Muscle layer of duodenum (tissue), 2 donors: ENCODE results near the gene KRTAP10-5.
"Not testable (repeated sequence)": the region's sequence is repeated elsewhere in the genome, so short reads cannot be mapped to it uniquely, and the experiment has no call there.

Experiments used
- H3K27ac ChIP-seq: one replicate; pipeline ENCODE4 v1.7.0; 2013; ENCODE audit warnings: mild to moderate bottlenecking, low read length
- H3K27me3 ChIP-seq: one replicate; pipeline ENCODE4 v1.7.0; 2013; ENCODE audit warnings: low read depth, mild to moderate bottlenecking, control low read depth, low read length
- H3K36me3 ChIP-seq, 2 donors: one replicate each; pipeline ENCODE4 v1.7.0; 2013; ENCODE audit warnings: low read length in 2 of 2, control low read depth in 1 of 2, mild to moderate bottlenecking in 1 of 2; ENCODE audit not compliant: insufficient read depth in 2 of 2, control insufficient read depth in 1 of 2
- H3K4me1 ChIP-seq, 2 donors: one replicate each; pipeline ENCODE4 v1.7.0; 2013; ENCODE audit warnings: low read length in 2 of 2, mild to moderate bottlenecking in 2 of 2, control low read depth in 1 of 2, moderate library complexity in 1 of 2; ENCODE audit not compliant: insufficient read depth in 2 of 2, control insufficient read depth in 1 of 2
- H3K4me3 ChIP-seq, 2 donors: one replicate each; pipeline ENCODE4 v1.7.0; 2013; ENCODE audit warnings: low read length in 2 of 2, low read depth in 1 of 2, mild to moderate bottlenecking in 1 of 2
- H3K9me3 ChIP-seq, 2 donors: one replicate each; pipeline ENCODE4 v1.7.0; 2013; ENCODE audit warnings: low read length in 2 of 2, control low read depth in 1 of 2, mild to moderate bottlenecking in 1 of 2; ENCODE audit not compliant: control insufficient read depth in 1 of 2
- donor health status: healthy.

Gene KRTAP10-5

GRCh38 chr21:44566403-44566802 is 14.0 kb downstream of the KRTAP10-5 start:
- H3K27me3 ChIP-seq = no peaks in the 10 kb centered on the region
- no peak overlapping the region for H3K27ac ChIP-seq
- peaks cover 4 to 12% of the 10 kb centered on the region in 2 donors for H3K9me3 ChIP-seq
- no peaks in the 10 kb centered on the region for H3K36me3 ChIP-seq
- no peaks in the 10 kb centered on the region for H3K4me1 ChIP-seq
- H3K4me3 ChIP-seq = no peak overlapping the region

DNA sequence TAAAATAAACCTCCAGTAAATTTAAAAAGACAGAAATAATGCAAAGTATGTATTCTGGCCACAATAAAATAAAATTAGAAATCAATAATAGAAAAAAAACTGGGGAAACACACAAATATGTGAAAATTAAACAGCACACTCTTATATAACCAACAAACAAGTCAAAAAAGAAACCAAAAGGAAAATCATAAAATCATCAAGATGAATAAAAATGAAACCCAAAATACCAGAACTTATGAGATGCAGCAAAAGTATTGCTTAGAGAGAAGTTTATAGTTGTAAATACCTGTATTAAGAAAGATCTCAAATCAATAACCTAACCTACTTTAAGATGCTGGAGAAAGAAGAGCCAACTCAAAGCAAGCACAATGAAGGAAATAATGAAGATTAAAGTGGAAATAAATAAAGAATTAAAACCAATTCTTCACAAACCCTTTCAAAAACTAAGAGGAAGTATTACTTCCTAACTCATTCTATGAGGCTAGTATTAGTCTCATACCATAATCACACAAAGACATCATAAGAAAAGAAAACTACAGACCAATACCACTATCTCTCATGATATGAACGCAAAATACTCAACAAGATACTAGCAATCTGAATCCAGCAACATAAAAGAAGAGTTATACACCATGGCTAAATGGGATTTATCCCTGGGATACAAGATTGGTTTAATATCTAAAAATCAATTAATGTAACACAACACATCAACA is 15.4 kb downstream of the KRTAP10-5 start:
- H3K4me1 ChIP-seq = no peaks in the 10 kb centered on the region
- H3K9me3 ChIP-seq = peaks cover 0 to 4% of the 10 kb centered on the region in 2 donors
- H3K4me3 ChIP-seq = no peak overlapping the region
- H3K36me3 ChIP-seq = no peaks in the 10 kb centered on the region
- no peaks in the 10 kb centered on the region for H3K27me3 ChIP-seq
- no peak overlapping the region for H3K27ac ChIP-seq

- H3K36me3 ChIP-seq = no peaks in the 10 kb centered on the region
- H3K4me1 ChIP-seq = no peaks in the 10 kb centered on the region
- no peak overlapping the region for H3K27ac ChIP-seq
- H3K9me3 ChIP-seq = peaks cover 0 to 4% of the 10 kb centered on the region in 2 donors
- no peaks in the 10 kb centered on the region for H3K27me3 ChIP-seq
- no peak overlapping the region for H3K4me3 ChIP-seq
These were observed 16.3 kb downstream of the KRTAP10-5 start for GRCh38 chr21:44564099-44564498.

DNA sequence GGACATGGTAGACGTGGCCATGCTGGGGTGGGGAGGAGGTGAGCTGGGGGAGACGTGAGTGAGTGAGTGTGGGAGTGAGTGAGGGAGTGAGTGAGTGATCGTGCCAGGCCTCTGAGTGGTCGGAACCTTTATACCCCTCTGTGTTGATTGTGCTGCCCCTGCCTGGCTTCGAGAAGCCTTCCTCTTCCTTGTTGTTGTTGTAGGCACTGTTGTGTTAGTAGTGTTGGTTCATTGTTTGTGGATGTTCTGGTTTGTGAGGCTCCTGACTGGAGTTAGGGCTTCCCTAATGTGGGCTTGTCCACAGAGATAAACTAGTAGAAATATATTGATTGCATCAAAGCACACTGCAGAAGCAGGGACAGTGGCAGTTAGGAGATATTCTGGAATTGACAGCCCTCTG is 21.7 kb downstream of the KRTAP10-5 start, which contains the start of gene KRTAP10-3:
Gene KRTAP10-3, minus strand, starts transcription at position 101 of the 400 bp plus-strand sequence. Its CDS starts 80 bp downstream, at position 21.
- no peaks in the 10 kb centered on the region for H3K4me1 ChIP-seq
- H3K36me3 ChIP-seq = no peaks in the 10 kb centered on the region
- no peaks in the 10 kb centered on the region for H3K27me3 ChIP-seq
- H3K9me3 ChIP-seq = peaks cover 0 to 8% of the 10 kb centered on the region in 2 donors
- no peak within 1 kb of the TSS for H3K27ac ChIP-seq
- H3K4me3 ChIP-seq = no peak within 1 kb of the TSS

- H3K9me3 ChIP-seq, H3K27me3 ChIP-seq, H3K4me3 ChIP-seq, H3K36me3 ChIP-seq, H3K4me1 ChIP-seq, H3K27ac ChIP-seq: not testable (repeated sequence)
These were observed 22.1 kb downstream of the KRTAP10-5 start for GRCh38 chr21:44558329-44558675.

- no peaks in the 10 kb centered on the region for H3K36me3 ChIP-seq
- H3K4me1 ChIP-seq = no peaks in the 10 kb centered on the region
- no peak overlapping the region for H3K4me3 ChIP-seq
- H3K27me3 ChIP-seq = no peaks in the 10 kb centered on the region
- H3K27ac ChIP-seq = no peak overlapping the region
- peaks cover 0 to 7% of the 10 kb centered on the region in 2 donors for H3K9me3 ChIP-seq
These were observed 22.7 kb downstream of the KRTAP10-5 start for GRCh38 chr21:44557491-44558328.

DNA sequence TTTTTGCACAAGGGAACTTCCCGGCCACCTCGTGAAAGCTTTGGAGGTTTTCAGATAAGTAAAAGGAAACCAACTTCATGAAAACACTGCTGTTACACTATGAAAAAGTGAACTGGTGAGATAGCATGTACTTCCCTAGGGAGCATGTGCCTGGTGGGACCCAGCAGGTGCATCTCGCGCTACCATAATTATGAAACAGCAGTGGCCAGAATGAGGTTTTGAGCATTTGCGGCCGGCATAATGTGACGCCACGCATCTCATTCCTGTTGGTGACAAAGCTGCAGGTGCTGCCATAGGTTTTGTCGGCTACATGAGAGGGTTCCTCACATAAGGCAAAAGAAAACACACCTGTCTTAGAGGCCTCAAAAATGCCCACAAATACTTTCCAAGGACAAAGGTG is 23.5 kb downstream of the KRTAP10-5 start:
- H3K27me3 ChIP-seq = no peaks in the 10 kb centered on the region
- no peak overlapping the region for H3K27ac ChIP-seq
- H3K4me1 ChIP-seq = no peaks in the 10 kb centered on the region
- H3K4me3 ChIP-seq = no peak overlapping the region
- peaks cover 0 to 4% of the 10 kb centered on the region in 2 donors for H3K9me3 ChIP-seq
- no peaks in the 10 kb centered on the region for H3K36me3 ChIP-seq

DNA sequence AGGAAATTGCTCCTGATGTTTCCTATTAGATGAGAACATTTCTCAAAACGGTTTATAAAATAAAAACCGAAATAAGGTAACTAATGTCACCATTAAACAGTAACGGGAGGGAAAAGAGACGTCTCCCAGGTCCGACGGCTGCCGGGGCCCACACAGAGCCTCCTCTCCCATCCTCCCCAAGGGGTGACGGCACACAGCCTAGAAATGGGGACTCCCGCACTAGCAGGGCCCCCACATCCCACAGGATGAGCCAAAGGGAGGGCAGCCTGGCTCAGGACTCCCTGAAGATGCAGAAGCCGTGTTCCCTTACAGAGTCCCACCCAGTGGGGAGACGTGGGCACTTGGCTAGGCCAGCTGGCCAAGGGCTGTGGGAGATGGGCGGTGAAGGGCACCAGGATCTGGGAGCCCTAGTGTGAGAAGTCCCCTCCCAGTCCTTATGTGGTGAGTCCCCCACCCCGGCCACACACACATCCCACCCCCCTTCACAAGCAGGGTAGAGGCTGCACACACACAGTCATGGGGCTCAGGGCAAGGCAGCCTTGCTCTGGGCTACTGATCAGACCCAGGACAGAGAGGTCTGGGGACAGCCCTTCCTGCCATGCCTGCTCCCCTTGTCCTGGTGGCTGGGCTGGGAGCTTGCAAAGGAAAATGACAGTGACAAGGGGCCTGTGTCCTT is 25.1 kb downstream of the KRTAP10-5 start:
- Histone ChIP-seq H3K4me1 (no peaks in the 10 kb centered on the region), H3K4me3 (no peak overlapping the region), H3K27ac (no peak overlapping the region), H3K27me3 (no peaks in the 10 kb centered on the region), H3K36me3 (no peaks in the 10 kb centered on the region), H3K9me3 (peaks cover 0 to 4% of the 10 kb centered on the region in 2 donors)

GRCh38 chr21:44552681-44553080 is 27.7 kb downstream of the KRTAP10-5 start:
- Histone ChIP-seq H3K4me3 (no peak overlapping the region), H3K36me3 (no peaks in the 10 kb centered on the region), H3K27me3 (no peaks in the 10 kb centered on the region), H3K9me3 (peaks cover 0 to 4% of the 10 kb centered on the region in 2 donors), H3K27ac (no peak overlapping the region), H3K4me1 (peaks cover 4 to 7% of the 10 kb centered on the region in 2 donors)

- Histone ChIP-seq H3K27me3 (no peaks in the 10 kb centered on the region), H3K27ac (no peak overlapping the region), H3K4me3 (no peak overlapping the region), H3K4me1 (peaks cover 4 to 7% of the 10 kb centered on the region in 2 donors), H3K36me3 (no peaks in the 10 kb centered on the region), H3K9me3 (peaks cover 0 to 4% of the 10 kb centered on the region in 2 donors)
These were observed 28.3 kb downstream of the KRTAP10-5 start for GRCh38 chr21:44552136-44552535.

GRCh38 chr21:44551340-44551961 is 29.0 kb downstream of the KRTAP10-5 start, which contains the start of gene KRTAP10-2:
Gene KRTAP10-2 (minus strand): TSS chr21:44551505. CDS start chr21:44551458, 47 bp downstream.
- H3K9me3 ChIP-seq = peaks cover 3 to 9% of the 10 kb centered on the region in 2 donors
- H3K4me1 ChIP-seq = peaks cover 4 to 7% of the 10 kb centered on the region in 2 donors
- H3K4me3 ChIP-seq = no peak within 1 kb of the TSS
- H3K27me3 ChIP-seq = no peaks in the 10 kb centered on the region
- no peak within 1 kb of the TSS for H3K27ac ChIP-seq
- no peaks in the 10 kb centered on the region for H3K36me3 ChIP-seq
